ENCODE data around the gene CBFA2T3.

CBFA2T3 gene

DNA sequence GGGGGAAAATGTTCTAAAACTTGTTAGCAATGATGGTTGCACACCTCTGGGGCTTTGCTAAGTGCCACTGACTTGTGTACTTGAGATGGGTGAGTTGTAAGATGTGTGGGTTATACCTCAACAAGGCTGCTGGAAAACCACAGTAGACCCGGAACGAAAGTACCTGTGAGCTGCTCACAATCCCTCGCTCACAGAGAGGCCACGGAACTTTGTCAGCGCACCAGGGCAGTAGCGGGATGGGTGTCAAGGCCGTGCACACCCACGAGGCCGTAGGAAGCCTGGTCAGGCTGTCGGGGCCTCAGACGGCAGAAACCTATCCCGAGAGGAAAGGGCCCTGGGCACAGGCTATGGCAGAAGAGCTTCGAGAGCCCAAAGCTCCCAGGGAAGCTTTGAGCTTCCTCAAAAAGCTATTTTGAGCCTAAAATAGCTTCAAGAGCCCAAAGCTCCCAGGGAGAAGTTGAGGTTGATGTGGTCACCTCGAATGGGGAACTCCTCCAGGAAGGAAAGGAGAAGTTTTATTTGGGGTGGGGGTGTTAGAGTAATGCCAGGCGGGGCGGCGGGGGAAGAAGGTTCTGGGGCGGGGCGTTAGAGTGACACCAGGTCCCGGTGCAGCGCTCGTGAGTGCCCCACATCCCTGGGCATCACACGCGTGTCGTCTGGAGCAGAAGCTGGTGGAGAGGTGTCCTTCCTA is 19.0 kb downstream of the CBFA2T3 start:
- Mint-ChIP-seq H3K27ac (no peak overlapping the region), H3K36me3 (ENCODE audit: low read depth) (peaks cover 5% of the 10 kb centered on the region), H3K4me1 (peaks cover under 1% of the 10 kb centered on the region), H3K27me3 (ENCODE audit: low read depth) (peaks cover 35% of the 10 kb centered on the region), H3K9me3 (peaks cover 4% of the 10 kb centered on the region), H3K4me3 (no peak overlapping the region)
- TF ChIP-seq CTCF (IDR thresholded peaks at IDR 0.05; ENCODE audit: unreplicated experiment in 3 of 3), result no peak

- H3K27ac Mint-ChIP-seq, result no peak overlapping the region
- H3K4me1 Mint-ChIP-seq, result peaks cover 5% of the 10 kb centered on the region
- peaks cover 5% of the 10 kb centered on the region for H3K36me3 Mint-ChIP-seq (ENCODE audit: low read depth)
- H3K9me3 Mint-ChIP-seq, result peaks cover 4% of the 10 kb centered on the region
- TF ChIP-seq CTCF (IDR thresholded peaks at IDR 0.05; ENCODE audit: unreplicated experiment in 3 of 3), result no peak
- no peak overlapping the region for H3K4me3 Mint-ChIP-seq
- H3K27me3 Mint-ChIP-seq (ENCODE audit: low read depth), result peaks cover 42% of the 10 kb centered on the region
Measured at GRCh38 chr16:88957433-88957767, 19.6 kb downstream of the CBFA2T3 start.

DNA sequence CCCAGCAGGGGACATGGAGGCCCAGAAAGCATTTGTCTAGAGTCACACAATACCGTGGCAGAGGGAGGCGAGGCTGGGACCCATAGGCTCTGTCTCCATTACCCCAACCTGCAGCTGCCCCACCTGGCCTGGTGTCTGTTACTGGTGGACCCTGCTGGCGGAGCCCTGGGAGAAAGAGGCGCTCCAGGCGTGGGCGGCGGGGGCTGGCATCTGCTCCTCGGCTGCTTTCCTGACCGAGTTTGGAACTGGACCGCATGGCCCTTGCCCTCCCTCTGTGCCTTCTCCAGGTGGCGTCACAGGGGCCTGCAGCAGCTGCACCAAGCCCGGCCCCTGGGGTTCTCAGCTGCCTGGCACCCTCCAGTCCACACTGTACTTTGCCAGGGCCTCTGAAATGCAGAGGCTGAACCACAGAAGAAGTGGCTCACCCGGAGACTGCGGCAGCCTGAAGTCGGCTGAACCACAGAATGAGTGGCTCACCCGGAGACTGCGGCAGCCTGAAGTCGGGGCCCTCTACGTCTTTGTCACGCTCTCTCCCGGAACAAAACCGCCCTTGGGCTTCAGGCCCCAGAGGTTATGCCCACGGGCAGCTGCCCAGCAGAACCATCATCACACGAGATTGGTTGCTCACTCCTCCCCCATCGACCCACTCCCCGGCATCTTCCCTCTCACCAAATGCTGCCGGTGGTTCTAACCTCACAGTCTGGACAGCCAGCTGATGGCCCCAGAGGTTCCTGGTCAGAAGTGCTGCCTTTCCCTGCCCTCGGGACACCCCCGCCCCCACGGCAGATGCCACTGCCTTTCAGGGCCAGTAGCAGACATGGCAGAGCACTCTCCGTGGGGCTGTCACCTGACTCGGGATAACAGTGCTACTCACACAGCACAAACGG is 20.2 kb downstream of the CBFA2T3 start:
- Mint-ChIP-seq H3K27me3 (ENCODE audit: low read depth) (peaks cover 41% of the 10 kb centered on the region), H3K9me3 (peaks cover 4% of the 10 kb centered on the region), H3K36me3 (ENCODE audit: low read depth) (peaks cover 5% of the 10 kb centered on the region), H3K4me1 (peaks cover 5% of the 10 kb centered on the region), H3K4me3 (no peak overlapping the region), H3K27ac (no peak overlapping the region)
- no peak for TF ChIP-seq CTCF (IDR thresholded peaks at IDR 0.05; ENCODE audit: unreplicated experiment in 3 of 3)

GRCh38 chr16:88955906-88956305 is 21.1 kb downstream of the CBFA2T3 start:
- Mint-ChIP-seq H3K36me3 (ENCODE audit: low read depth) (peaks cover 5% of the 10 kb centered on the region), H3K27ac (no peak overlapping the region), H3K27me3 (ENCODE audit: low read depth) (peaks cover 46% of the 10 kb centered on the region), H3K4me3 (no peak overlapping the region), H3K4me1 (peaks cover 5% of the 10 kb centered on the region), H3K9me3 (peaks cover 4% of the 10 kb centered on the region)
- no peak for TF ChIP-seq CTCF (IDR thresholded peaks at IDR 0.05; ENCODE audit: unreplicated experiment in 3 of 3)

DNA sequence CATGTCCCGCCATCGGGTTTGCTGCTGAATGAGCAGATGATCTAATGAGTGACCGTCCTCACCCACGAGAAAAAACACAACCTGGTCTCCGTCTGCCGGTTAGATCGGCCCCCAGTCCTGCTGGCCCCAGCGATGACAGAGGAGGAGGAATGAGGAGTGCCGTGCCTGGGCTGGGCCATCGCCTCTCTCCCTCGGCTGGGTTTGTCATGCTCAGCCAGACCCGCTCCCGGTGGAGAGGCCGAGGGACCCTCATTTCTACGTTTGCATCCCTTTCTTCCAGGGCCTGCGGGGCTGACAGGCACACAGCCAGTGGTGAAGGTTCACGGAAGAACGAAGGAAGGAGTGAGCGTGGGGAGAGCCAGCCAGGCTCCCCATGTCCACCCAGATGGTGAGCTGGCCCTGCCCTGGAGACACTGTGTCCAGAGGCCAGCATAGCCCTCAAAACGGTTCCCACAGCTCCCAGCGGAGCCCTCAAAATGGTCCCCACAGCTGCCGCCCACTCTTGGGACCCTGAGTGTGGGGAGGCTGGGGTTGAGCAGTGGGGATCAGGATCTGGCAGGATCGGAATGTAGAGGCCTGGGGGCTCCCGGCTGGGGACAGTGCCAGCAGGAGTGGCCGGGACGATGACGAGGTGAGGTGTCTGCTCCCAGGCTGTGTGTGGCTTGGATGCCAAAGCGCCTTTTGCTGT is 23.9 kb downstream of the CBFA2T3 start:
- H3K4me1 Mint-ChIP-seq, result peaks cover 5% of the 10 kb centered on the region
- no peak for TF ChIP-seq CTCF (IDR thresholded peaks at IDR 0.05; ENCODE audit: unreplicated experiment in 3 of 3)
- no peak overlapping the region for H3K4me3 Mint-ChIP-seq
- H3K27ac Mint-ChIP-seq, result no peak overlapping the region
- H3K36me3 Mint-ChIP-seq (ENCODE audit: low read depth), result no peaks in the 10 kb centered on the region
- no peaks in the 10 kb centered on the region for H3K9me3 Mint-ChIP-seq
- H3K27me3 Mint-ChIP-seq (ENCODE audit: low read depth), result peaks cover 49% of the 10 kb centered on the region

Data from nephron (organoid).